Middle frontal gyrus (tissue), 1 donor: ENCODE results near the gene CCDC38.
A peak's percentile ranks its signal among the peaks of the same experiment; 100 is the strongest.
"Not testable (repeated sequence)": the region's sequence is repeated elsewhere in the genome, so short reads cannot be mapped to it uniquely, and the experiment has no call there.

Experiments used
- DNase-seq: peaks from one replicate; pipeline ENCODE4 v3.0.0-alpha.2; 2015; ENCODE audit warnings: low spot score; ENCODE audit errors: extremely low spot score

CCDC38 gene

DNA sequence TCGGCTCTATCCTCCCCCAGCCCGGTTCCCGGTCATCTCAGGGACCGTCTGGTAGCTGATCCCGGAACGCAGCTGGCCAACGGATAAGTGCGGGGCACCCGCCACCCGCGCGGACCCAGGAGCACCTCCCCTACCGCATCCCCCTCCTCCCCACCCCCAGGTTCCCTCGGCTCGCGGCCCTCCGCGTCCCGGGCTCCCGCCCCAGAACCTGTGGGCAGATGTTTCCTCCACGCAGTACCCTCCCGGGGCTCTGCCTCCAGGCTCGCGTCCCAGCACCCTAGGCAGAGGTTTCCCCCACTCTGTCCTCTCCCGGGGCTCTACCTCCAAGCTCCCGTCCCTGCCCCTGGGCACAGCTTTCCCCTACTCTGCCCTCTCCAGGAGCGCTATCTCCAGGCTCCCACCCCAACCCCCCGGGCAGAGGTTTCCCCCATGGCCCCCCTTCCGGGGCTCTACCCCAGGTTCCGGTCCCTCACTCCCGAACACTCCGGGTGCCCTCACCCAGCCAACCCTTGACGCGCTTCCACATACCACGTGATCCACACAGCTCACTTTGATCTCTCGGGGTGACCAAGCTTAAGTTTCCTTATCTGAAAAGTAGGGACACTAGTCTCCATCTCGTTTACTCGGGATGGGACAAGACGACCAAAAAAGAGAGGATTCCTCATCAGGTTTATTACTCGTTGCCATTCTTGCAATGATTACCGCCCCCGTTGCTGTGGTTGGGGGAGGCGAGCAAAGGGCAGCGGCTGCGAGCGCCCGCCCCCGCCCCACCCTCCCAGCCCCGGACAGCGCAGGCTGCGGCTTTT is at the start of gene CCDC38:
Gene CCDC38 (minus strand): TSS at position 91 of the 806 bp plus-strand sequence. CDS start 6,105 bp downstream, outside the sequence.
- peak; percentile 55 for DNase-seq

DNA sequence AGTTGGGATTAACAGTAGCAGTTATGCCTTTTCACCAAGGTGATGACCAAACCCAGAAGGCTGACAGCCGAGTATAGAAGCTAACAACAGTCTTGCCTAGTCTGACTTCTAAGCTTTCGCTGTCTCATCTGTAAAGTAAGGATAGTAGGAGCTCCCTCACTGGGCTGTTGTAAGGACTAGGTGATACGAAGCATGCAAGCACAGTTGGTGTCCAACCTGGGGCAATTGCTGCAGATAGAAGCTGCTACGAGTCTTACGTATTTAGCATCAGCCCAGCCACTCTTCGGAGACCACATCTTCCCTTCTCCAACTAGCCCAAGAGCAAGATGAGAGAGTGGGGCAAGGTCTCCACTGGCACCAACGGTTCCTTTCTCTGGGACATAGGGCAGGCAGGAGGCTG is 47.7 kb upstream of the CCDC38 start:
- no peak for DNase-seq

DNA sequence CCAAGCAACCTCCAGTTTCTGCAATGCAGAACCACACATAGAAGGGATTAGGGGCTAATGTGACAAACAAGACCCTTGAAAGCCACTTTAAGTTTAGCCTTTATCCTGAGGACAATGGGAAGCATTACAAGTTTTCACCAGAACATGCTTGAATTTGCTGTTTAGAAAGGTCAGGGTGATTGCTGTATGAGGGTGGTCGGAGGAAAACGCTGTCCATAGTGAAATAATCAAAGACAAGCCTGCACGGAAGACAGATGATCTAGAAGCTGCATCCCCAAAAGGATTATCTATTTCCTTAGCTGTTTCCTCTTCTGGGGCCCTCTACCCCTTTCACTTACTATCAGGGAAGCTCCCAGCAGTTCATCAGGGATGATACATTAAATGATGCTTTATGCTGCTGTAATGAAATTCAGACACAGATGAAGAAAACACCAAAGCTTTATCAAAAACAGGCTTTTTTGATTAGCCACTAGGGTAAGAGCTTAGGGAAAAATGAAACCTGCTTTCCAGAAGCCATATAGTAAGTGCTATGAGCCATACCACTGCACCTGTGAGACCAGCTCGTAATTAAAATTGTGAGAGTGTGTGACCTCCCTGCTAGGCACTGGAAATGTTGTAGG is 47.2 kb upstream of the CCDC38 start:
- DNase-seq, result no peak

- DNase-seq, result no peak
These were observed 46.3 kb upstream of the CCDC38 start for GRCh38 chr12:95988506-95989275.

GRCh38 chr12:95986635-95987570 is 44.5 kb upstream of the CCDC38 start:
- DNase-seq, result no peak

- DNase-seq, result no peak
These were observed 42.3 kb upstream of the CCDC38 start for GRCh38 chr12:95984682-95985081.

DNA sequence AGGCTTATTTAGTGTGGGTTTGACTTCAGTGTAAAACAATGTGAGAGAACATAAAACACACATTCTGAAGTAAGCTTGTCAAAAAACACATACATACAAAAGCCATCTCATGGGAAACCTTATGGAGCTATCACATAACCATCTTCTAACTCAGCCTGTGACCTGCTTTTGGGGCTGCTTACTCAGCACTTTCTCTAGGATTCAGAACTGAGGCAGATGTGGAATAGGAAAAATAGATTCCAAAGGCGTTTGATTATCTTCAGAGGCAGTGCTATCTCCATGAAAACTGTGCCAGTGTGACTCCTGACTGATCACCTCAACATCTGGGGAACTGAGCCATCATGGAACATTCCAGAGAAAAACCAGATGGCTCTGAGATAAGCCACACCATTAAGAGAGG is 40.2 kb upstream of the CCDC38 start:
- no peak for DNase-seq

- DNase-seq, result no peak
These were observed 38.0 kb upstream of the CCDC38 start for GRCh38 chr12:95980437-95980836.

- DNase-seq, result no peak
These were observed 36.4 kb upstream of the CCDC38 start for GRCh38 chr12:95978774-95979173.

- DNase-seq, result no peak
These were observed 35.9 kb upstream of the CCDC38 start for GRCh38 chr12:95978351-95978750.

GRCh38 chr12:95977764-95978305 is 35.4 kb upstream of the CCDC38 start:
- no peak for DNase-seq

- DNase-seq, result no peak
These were observed 34.0 kb upstream of the CCDC38 start for GRCh38 chr12:95976416-95976832.

GRCh38 chr12:95975491-95975890 is 33.1 kb upstream of the CCDC38 start:
- DNase-seq, result no peak

GRCh38 chr12:95974358-95974757 is 31.9 kb upstream of the CCDC38 start:
- DNase-seq, result no peak

GRCh38 chr12:95972832-95973456 is 30.5 kb upstream of the CCDC38 start:
- no peak for DNase-seq

DNA sequence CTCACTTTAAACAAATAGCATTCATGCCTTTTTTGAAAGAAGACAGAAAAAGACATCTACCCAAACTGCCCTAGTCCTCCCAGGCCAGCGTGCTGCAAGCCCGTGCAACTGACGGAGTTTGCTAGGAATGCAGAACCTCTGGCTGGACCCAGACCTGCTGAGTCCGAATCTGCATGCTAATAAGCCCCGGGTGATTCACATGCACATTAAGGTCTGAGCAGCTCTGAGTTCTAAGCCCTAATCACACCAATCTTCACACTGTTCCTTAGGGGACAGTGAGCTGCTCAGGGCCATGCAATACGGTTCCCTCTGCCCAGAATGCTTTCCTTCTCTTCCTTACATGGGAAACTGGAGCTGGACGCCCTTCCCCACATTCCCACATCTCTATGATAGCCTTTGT is 28.5 kb upstream of the CCDC38 start:
- no peak for DNase-seq

- DNase-seq, result not testable (repeated sequence)
These were observed 26.7 kb upstream of the CCDC38 start for GRCh38 chr12:95969116-95969515.

DNA sequence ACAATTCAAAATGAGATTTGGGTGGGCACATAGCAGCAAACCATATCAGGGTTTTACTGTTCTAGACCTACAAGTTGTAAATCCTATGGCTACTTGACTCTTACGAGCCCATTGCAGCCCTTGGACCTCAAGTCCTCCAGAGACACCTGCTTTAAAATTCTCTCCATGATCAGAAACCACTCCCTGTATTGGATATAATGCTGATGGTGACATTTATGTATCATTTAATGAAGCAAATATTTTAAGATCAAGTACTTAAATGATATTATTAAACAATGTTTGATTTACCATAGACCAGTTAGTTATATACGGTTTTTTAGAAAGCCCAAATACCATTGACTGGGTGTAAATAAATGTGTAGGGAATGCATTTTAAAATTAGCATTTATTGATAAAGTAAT is 24.9 kb upstream of the CCDC38 start:
- no peak for DNase-seq

DNA sequence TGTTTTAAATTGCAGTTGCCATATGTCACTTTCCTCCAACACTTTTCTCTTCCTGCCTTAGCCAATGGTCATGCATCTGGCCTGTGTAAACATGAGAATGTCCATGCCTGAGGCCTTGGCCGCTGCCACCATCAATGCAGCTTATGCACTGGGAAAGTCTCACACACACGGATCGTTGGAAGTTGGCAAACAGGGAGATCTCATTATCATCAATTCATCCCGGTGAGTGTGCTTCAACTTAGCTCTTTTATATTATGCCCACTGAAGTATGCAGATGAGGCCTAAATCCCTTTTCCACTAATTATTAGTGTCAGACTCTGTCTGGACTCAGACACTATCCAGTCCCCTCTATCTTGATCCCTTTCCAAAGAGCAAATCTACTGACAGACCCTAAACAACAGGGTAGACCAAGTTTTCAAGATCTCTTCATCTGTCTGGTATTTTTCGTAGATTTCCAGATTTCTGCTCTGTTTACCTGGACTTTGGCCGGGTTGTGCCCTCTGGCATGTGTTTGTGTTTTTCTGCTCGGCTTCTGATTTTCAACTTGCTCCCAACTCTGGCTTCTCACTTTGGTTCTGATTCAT is 24.0 kb upstream of the CCDC38 start:
- no peak for DNase-seq

DNA sequence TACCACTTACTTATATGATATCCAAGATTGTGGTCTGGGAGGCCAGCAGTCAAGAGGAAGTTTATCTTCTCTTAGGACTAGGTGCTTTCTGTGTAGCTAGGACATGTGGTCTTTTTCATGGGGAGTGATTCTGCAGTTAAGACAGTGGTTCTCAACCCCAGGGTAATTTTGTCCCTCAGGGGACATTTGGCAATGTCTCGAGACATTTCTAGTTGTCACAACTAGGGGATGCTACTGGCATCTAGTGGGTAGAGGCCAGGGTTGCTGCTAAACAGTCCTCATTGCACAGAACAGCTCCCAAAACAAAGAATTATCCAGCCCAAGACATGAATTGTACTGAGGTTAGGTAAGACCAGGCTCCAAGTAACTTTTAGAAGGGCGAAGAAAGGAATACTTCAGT is 20.7 kb upstream of the CCDC38 start:
- no peak for DNase-seq
